ENCODE data around the gene ATP8B4.

- TF ChIP-seq CTCF (conservative IDR thresholded peaks at IDR 0.05; ENCODE audit: low read depth, low read length) (peak; percentile 89), EZH2phosphoT487 (IDR thresholded peaks at IDR 0.05; ENCODE audit: borderline replicate concordance, low read length) (no peak), EZH2 (IDR thresholded peaks at IDR 0.05; ENCODE audit: low read length, unreplicated experiment) (no peak)
These were observed 67.1 kb downstream of the ATP8B4 start for GRCh38 chr15:50051811-50052419.

All from PC-3 (cell line).